ENCODE results near the gene EFNA5.

The EFNA5 gene

GRCh38 chr5:107505763-107506534, 164.8 kb downstream of the EFNA5 start (continued):
- TF ChIP-seq PRDM1 (tag by site-specific recombination; IDR thresholded peaks at IDR 0.05) (0 out of 2 replicates have a peak, but pooled peaks have one; percentile 27), GFI1B (tag by site-specific recombination; IDR thresholded peaks at IDR 0.05) (no peak)

DNA sequence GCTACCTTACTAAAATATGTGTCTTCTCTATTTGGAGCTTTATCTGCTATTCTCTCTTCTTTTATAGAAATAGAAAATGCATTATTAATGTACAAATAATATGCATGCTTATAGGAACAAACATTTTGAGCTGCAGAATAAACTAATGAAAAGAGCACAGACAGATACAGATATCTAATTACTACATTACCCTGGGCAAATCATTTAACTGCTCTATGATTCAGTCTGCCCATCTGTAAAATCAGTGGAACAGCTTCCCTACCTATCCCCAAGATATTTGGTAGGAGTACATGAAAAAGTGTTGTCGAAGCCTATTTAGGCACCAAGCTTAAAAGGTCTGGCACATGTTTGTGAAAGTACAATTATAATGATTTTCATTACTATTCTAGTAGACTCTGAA, 166.3 kb downstream of the EFNA5 start:
- H3K4me3 ChIP-seq (ENCODE audit: low read depth, low read length) = no peak overlapping the region
- no peaks in the 10 kb centered on the region for H3K36me3 ChIP-seq (ENCODE audit: control insufficient read depth in 2 of 2, insufficient read depth in 1 of 2, low read length in 2 of 2)
- ChIA-PET CTCF (interaction anchor here (0.8 to 1.0 kb wide), 2 partner anchors 25 to 257 kb away, joined by 3 to 5 read pairs; no protein-coding TSS in a partner anchor), POLR2A (interaction anchor here (1.2 kb wide), 1 partner anchor 9 kb away, joined by 3 read pairs; no protein-coding TSS in a partner anchor)
- H3K9me3 ChIP-seq (ENCODE audit: control insufficient read depth, insufficient read depth, low read depth, low read length) = no peaks in the 10 kb centered on the region
- no peak overlapping the region for H3K27ac ChIP-seq (ENCODE audit: extremely low read depth, low read depth, low read length)
- H3K4me1 ChIP-seq (ENCODE audit: control insufficient read depth, insufficient read depth, low read length) = peaks cover 45% of the 10 kb centered on the region
- TF ChIP-seq ZNF670 (tag by site-specific recombination; IDR thresholded peaks at IDR 0.05; ENCODE audit: low read depth) = no peak
- TF ChIP-seq, protein P1, sequence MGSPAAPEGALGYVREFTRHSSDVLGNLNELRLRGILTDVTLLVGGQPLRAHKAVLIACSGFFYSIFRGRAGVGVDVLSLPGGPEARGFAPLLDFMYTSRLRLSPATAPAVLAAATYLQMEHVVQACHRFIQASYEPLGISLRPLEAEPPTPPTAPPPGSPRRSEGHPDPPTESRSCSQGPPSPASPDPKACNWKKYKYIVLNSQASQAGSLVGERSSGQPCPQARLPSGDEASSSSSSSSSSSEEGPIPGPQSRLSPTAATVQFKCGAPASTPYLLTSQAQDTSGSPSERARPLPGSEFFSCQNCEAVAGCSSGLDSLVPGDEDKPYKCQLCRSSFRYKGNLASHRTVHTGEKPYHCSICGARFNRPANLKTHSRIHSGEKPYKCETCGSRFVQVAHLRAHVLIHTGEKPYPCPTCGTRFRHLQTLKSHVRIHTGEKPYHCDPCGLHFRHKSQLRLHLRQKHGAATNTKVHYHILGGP (tag by site-specific recombination; IDR thresholded peaks at IDR 0.05) = no peak
- TF ChIP-seq ZNF366 (tag by site-specific recombination; conservative IDR thresholded peaks at IDR 0.05) = no peak
- no peak for TF ChIP-seq ZNF529 (tag by site-specific recombination; IDR thresholded peaks at IDR 0.05; ENCODE audit: insufficient replicate concordance)
- TF ChIP-seq REST (tag by site-specific recombination; IDR thresholded peaks at IDR 0.05) = no peak
- no peak for TF ChIP-seq ELK4 (IDR thresholded peaks at IDR 0.05; ENCODE audit: borderline replicate concordance, low read depth, low read length)
- TF ChIP-seq, protein P2, sequence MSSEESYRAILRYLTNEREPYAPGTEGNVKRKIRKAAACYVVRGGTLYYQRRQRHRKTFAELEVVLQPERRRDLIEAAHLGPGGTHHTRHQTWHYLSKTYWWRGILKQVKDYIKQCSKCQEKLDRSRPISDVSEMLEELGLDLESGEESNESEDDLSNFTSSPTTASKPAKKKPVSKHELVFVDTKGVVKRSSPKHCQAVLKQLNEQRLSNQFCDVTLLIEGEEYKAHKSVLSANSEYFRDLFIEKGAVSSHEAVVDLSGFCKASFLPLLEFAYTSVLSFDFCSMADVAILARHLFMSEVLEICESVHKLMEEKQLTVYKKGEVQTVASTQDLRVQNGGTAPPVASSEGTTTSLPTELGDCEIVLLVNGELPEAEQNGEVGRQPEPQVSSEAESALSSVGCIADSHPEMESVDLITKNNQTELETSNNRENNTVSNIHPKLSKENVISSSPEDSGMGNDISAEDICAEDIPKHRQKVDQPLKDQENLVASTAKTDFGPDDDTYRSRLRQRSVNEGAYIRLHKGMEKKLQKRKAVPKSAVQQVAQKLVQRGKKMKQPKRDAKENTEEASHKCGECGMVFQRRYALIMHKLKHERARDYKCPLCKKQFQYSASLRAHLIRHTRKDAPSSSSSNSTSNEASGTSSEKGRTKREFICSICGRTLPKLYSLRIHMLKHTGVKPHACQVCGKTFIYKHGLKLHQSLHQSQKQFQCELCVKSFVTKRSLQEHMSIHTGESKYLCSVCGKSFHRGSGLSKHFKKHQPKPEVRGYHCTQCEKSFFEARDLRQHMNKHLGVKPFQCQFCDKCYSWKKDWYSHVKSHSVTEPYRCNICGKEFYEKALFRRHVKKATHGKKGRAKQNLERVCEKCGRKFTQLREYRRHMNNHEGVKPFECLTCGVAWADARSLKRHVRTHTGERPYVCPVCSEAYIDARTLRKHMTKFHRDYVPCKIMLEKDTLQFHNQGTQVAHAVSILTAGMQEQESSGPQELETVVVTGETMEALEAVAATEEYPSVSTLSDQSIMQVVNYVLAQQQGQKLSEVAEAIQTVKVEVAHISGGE (tag by site-specific recombination; conservative IDR thresholded peaks at IDR 0.05; ENCODE audit: low read depth) = no peak
- no peak for TF ChIP-seq ZNF174 (tag by site-specific recombination; IDR thresholded peaks at IDR 0.05)
- TF ChIP-seq GLI2 (tag by site-specific recombination; IDR thresholded peaks at IDR 0.05; ENCODE audit: borderline replicate concordance, low read depth) = no peak
- TF ChIP-seq ZNF76 (tag by site-specific recombination; IDR thresholded peaks at IDR 0.05; ENCODE audit: borderline replicate concordance, low read depth) = no peak
- TF ChIP-seq, protein P3, sequence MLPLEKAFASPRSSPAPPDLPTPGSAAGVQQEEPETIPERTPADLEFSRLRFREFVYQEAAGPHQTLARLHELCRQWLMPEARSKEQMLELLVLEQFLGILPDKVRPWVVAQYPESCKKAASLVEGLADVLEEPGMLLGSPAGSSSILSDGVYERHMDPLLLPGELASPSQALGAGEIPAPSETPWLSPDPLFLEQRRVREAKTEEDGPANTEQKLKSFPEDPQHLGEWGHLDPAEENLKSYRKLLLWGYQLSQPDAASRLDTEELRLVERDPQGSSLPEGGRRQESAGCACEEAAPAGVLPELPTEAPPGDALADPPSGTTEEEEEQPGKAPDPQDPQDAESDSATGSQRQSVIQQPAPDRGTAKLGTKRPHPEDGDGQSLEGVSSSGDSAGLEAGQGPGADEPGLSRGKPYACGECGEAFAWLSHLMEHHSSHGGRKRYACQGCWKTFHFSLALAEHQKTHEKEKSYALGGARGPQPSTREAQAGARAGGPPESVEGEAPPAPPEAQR (tag by site-specific recombination; IDR thresholded peaks at IDR 0.05) = no peak
- TF ChIP-seq INSM2 (tag by site-specific recombination; IDR thresholded peaks at IDR 0.05) = no peak
- TF ChIP-seq ZNF184 (tag by site-specific recombination; IDR thresholded peaks at IDR 0.05) = no peak
- no peak for TF ChIP-seq ZNF510 (tag by site-specific recombination; IDR thresholded peaks at IDR 0.05; ENCODE audit: insufficient replicate concordance)
- TF ChIP-seq ZNF514 (tag by site-specific recombination; IDR thresholded peaks at IDR 0.05) = no peak
- no peak for TF ChIP-seq ZNF830 (tag by site-specific recombination; IDR thresholded peaks at IDR 0.05; ENCODE audit: low read depth)
- no peak for TF ChIP-seq ZNF274 (IDR thresholded peaks at IDR 0.05; ENCODE audit: low read length)
- TF ChIP-seq ZNF274 (tag by site-specific recombination; IDR thresholded peaks at IDR 0.05; ENCODE audit: borderline replicate concordance) = no peak
- TF ChIP-seq ZNF391 (tag by site-specific recombination; IDR thresholded peaks at IDR 0.05; ENCODE audit: borderline replicate concordance, low read depth) = no peak

Measured in HEK293 (cell line).